HG02938 (cell line): ENCODE measurements around the gene FERMT2.
A peak's percentile ranks its signal among the peaks of the same experiment; 100 is the strongest.
"Not testable (repeated sequence)": the region's sequence is repeated elsewhere in the genome, so short reads cannot be mapped to it uniquely, and the experiment has no call there.

Experiments used
- ATAC-seq: cut with Tn5 transposase; IDR thresholded peaks from one replicate; pipeline ENCODE4 v1.9.1; 2021; ENCODE audit warnings: mild to moderate bottlenecking, moderate library complexity; ENCODE audit not compliant: unreplicated experiment

The FERMT2 gene

DNA sequence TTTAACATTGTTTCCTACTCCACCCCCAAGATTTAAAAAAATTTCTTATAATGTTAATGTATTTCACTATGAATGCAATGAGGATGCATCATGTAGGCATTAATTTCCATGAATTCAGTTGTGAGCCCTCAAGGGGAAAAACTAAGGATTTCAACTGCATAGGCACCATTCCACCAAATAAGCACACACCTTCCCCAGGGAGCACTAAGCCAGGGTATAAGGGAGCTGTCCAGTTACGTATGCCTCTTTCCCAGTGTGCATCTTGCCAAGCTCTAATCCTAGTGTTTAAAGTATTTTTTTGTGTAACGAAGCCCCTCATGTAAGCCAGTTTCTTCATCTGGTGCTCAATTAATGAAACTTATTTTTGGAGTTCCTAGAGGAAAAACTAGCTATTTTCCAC lies 6.6 kb downstream of the FERMT2 start:
- no peak for ATAC-seq

DNA sequence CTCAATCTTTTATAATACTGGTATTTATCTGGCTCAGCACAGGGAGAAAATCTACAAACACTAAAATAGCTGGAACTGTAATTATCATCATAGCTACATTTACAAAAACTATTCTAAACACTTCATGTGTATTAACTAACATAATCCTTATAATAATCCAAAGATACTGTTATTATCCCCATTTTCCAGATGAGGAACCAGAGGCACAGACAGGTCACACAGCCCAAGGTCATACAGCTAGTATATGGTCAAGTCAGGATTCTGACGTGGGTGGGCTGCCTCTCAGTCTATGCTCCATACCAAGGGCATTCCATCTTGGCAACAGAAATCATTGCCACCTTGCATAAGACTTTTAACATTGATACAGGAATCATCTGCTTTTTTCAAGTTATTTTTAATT lies 11.4 kb downstream of the FERMT2 start:
- no peak for ATAC-seq

DNA sequence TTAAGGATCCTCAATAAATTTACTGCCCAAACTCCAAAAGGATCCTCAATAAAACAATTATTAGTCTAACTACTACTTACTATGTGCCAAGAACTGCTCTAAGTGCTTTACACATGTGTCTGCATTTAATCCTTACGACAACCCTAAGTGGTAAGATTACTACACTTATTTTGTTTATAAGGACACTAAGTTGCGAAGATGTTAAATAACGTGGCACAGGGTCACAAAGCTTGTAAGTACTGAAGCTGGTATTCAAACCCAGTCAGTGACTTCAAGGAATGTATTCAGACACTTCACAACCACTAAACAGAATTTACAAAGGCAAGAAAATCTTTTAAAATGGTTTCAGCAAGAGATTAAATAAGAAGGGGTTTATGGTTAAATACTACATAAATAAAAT lies 13.0 kb downstream of the FERMT2 start:
- ATAC-seq = no peak

- no peak for ATAC-seq
These were observed 13.5 kb downstream of the FERMT2 start for GRCh38 chr14:52937306-52937705.

- no peak for ATAC-seq
These were observed 14.4 kb downstream of the FERMT2 start for GRCh38 chr14:52936437-52936836.

GRCh38 chr14:52935833-52936232 lies 15.0 kb downstream of the FERMT2 start:
- ATAC-seq = no peak

- no peak for ATAC-seq
These were observed 16.1 kb downstream of the FERMT2 start for GRCh38 chr14:52934762-52935161.

GRCh38 chr14:52929192-52929807 lies 21.6 kb downstream of the FERMT2 start:
- ATAC-seq = no peak

DNA sequence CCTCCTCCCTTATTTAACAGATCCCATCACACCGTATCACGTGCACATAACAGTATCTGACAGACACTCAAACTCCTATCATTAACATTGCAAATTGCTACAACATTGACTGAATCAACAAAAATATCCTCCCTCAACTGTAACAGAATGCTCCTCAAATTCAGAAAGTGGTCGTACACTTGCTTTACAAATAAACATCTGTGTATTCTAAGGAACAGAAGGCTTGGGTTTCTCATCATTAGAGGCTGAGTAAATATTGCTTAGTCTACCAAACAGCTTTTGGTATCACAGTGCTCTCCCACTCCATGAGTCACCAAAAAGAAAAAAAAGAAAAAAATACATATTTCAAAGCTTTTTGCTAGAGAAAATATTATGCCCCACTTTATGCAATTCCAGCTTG lies 23.9 kb downstream of the FERMT2 start:
- no peak for ATAC-seq

GRCh38 chr14:52923902-52924575 lies 26.8 kb downstream of the FERMT2 start:
- ATAC-seq = no peak

- ATAC-seq = no peak
These were observed 28.2 kb downstream of the FERMT2 start for GRCh38 chr14:52922656-52923055.

DNA sequence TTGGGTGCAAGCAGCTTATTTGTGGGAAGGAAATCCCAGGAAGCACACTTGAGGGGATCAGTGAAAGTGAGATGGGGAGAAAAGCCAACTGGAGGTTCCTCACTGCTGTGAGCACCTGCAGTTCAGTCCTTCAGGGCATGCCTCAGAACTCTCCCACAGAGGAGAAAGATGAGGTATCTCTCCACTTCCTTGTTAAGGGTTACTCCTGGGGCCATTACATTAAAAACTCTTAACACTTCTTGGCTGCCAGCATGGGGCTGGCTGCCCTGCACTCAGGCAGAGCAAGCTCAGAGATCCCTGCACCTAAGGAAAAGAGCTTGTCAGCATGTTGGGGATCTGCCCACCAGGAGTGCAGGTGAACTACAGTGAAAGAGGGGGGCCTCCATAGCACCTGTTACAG lies 28.8 kb downstream of the FERMT2 start:
- no peak for ATAC-seq

GRCh38 chr14:52920411-52920810 lies 30.4 kb downstream of the FERMT2 start:
- ATAC-seq = not testable (repeated sequence)

- ATAC-seq = no peak
These were observed 30.9 kb downstream of the FERMT2 start for GRCh38 chr14:52919971-52920370.

DNA sequence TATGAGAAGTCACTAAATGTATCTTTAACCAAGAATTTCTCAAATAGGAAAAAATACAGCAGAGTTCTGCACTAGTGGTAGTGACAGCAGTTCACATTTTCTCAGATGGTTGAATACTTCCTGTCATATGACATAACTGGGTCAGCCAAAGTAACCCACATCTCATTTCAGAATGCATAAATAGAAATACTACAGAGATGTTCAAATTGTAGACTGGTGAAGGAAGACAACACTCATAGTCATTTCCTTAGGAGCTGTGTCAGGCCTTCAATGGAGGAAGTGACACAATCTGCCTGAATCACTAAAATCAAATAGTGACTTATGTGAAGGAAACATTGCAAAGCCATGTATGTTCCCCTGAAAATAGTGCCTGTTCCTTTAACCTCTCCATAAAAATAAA lies 32.4 kb downstream of the FERMT2 start:
- peak; percentile 99 for ATAC-seq

- no peak for ATAC-seq
These were observed 33.1 kb downstream of the FERMT2 start for GRCh38 chr14:52917735-52918134.

GRCh38 chr14:52914295-52914694 lies 36.6 kb downstream of the FERMT2 start:
- no peak for ATAC-seq

- ATAC-seq = no peak
These were observed 37.6 kb downstream of the FERMT2 start for GRCh38 chr14:52913271-52913670.

DNA sequence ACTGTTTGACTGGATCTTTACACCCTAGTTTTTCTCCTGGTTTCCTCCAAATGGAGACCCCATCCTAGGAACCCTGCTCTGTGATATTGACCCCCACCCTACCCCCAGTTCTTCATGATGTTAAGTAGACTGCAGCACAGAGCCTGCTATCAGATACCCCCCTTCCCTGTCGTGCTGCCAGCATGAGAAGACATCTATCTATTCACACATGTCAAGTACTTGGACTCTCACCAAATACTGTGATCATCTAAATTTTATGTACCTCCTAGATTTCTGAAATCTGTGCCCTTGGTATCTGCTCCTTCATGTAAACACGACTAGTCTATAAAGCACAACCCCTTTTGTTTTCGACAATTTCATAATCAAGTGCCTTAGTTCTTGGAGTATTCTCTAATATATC lies 38.9 kb downstream of the FERMT2 start:
- no peak for ATAC-seq

DNA sequence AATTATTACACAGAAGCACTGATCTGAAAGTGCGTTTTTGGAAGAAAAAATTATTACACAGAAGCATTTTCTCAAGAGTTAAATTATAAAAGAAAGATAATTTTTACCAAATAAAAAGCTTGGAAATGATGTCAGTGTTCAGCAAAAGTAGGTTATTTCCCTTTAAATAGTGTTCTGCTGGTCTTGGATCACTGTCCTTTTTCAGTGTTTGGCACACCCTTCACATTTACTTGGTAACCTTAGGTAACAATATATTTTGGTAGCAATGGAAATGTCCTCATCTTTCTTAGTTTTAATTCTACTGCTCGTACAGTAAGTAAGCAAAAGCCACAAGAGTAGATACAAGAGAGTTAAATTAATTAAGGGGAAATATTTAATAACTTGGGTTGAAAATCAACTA lies 40.3 kb downstream of the FERMT2 start:
- ATAC-seq = no peak

DNA sequence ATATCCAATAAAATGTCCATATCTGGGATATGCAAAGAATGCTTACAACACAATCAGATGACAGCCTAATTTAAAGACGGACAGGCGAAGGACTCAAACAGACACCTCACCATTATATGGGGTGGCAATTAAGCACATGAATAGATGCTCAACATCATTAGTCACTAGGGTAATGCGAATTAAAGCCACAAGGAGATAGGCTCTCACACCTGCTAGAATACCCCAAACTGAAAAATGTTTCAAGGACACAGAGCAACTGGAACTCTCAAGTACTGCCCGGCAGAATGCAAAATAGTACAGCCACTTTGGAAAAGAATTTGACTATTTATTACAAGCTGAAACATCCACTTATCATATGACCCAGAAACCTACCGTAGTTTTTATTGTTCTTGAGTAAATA lies 42.9 kb downstream of the FERMT2 start:
- ATAC-seq = no peak

- ATAC-seq = no peak
These were observed 44.7 kb downstream of the FERMT2 start for GRCh38 chr14:52906141-52906601.
